Measurements from ENCODE around the gene GLRX5.

GRCh38 chr14:95547272-95547625, 12.4 kb downstream of the GLRX5 start:
- TF ChIP-seq, protein P1, sequence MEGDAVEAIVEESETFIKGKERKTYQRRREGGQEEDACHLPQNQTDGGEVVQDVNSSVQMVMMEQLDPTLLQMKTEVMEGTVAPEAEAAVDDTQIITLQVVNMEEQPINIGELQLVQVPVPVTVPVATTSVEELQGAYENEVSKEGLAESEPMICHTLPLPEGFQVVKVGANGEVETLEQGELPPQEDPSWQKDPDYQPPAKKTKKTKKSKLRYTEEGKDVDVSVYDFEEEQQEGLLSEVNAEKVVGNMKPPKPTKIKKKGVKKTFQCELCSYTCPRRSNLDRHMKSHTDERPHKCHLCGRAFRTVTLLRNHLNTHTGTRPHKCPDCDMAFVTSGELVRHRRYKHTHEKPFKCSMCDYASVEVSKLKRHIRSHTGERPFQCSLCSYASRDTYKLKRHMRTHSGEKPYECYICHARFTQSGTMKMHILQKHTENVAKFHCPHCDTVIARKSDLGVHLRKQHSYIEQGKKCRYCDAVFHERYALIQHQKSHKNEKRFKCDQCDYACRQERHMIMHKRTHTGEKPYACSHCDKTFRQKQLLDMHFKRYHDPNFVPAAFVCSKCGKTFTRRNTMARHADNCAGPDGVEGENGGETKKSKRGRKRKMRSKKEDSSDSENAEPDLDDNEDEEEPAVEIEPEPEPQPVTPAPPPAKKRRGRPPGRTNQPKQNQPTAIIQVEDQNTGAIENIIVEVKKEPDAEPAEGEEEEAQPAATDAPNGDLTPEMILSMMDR (IDR thresholded peaks at IDR 0.05) = no peak
- no peak for TF ChIP-seq POLR2A (IDR thresholded peaks at IDR 0.05)
